ENCODE results near the gene CHN2.

CHN2 gene

GRCh38 chr7:29282819-29283414, 88.3 kb downstream of the CHN2 start:
- no peak for DNase-seq (ENCODE audit: low read depth, low spot score)

DNA sequence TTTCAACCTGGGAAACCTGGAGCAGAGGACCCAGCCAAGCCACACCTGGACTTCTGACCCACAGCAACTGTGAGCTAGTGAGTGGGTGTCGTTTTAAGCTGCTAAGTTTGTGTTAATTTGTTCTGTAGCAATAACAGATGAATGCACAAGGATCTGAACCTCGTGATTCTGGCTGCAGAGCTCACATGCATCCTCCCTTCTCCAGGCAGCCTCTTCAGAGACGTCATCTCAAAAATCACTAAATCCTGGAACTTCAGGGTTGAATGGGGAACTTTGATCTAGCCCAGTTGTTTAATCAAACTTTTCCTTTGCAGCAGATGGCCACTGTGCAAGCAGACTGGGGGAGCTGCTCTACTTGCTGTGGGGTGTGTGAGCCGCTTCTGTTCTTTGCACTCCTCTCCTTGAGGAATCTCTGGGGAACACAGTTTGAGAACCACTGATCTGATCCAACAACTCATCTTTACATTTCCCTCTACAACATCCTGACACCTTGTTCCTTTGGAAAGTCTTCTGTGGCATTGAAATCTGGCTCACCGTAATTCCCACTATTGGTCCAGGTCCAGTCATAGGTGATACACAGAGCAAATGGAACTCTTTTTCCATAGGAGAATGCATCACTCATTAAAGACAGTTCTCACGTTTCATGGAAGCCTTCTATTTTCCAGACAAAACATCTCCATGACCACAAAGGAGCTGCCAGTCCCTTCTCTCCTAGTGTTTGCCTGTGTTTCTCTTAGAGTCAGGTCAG, 90.3 kb downstream of the CHN2 start:
- DNase-seq (ENCODE audit: low read depth, low spot score): no peak

- DNase-seq (ENCODE audit: low read depth, low spot score): peak; percentile 77
Measured at GRCh38 chr7:29285444-29285793, 90.8 kb downstream of the CHN2 start.

DNA sequence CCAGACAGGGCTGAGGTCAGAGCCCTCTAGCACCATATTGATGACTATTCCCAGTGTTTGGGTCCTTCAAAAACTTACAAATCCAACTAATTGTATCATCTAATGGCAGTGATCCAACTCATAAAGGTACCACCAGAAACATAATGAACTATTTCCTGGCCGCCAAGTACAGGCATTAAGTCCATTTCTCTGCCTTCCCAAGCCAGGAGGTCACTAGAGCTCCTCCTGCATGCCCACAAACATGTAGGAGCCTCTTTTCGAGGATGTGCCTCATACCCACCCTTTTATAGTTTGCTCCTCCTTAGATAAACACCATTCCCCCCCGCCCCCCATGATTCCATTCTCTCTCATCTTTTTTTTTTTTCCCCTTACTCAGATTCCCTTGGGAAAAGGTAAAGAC, 91.3 kb downstream of the CHN2 start:
- DNase-seq (ENCODE audit: low read depth, low spot score): no peak

DNA sequence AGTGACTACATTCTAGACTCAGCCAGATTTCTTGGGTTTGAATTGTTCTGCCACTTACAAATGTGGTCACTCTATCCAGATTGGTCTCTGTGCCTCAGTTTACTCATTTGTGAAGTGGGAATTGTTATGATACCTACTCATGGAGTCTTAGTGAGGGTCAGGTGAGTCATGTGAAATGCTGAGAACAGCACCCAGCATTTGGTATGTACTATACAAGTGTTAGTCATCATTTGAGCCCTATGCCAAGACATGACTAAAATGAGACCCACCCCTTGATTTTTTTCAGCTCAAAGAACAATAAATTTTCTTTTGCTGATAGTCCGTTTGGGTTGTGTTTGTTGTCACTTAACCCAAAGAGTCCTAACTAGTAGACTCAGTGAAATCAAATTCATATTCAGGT, 92.8 kb downstream of the CHN2 start:
- no peak for DNase-seq (ENCODE audit: low read depth, low spot score)

- DNase-seq (ENCODE audit: low read depth, low spot score): no peak
Measured at GRCh38 chr7:29288181-29289091, 93.9 kb downstream of the CHN2 start.

- DNase-seq (ENCODE audit: low read depth, low spot score): no peak
Measured at GRCh38 chr7:29289156-29290021, 94.8 kb downstream of the CHN2 start.

DNA sequence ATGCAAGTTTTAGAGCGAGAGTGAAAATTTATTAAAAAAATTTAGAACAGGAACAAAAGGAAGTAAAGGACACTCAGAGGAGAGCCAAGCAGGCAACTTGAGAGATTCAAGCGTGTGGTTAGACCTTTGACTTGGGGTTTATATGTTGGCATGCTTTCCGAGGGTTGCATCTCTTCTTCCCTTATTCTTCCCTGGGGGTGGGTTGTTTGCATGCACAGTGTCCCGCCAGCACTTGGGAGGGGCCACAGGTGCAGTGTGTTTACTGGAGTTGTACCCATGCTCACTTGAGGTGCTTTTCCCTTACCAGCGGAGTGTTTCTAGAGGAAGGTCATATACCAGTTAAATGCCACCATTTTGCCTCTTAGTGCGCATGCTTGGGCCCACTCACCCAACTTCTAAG, 96.3 kb downstream of the CHN2 start:
- DNase-seq (ENCODE audit: low read depth, low spot score): no peak

- DNase-seq (ENCODE audit: low read depth, low spot score): no peak
Measured at GRCh38 chr7:29291723-29292618, 97.4 kb downstream of the CHN2 start.

- DNase-seq (ENCODE audit: low read depth, low spot score): no peak
Measured at GRCh38 chr7:29292886-29293658, 98.5 kb downstream of the CHN2 start.

- no peak for DNase-seq (ENCODE audit: low read depth, low spot score)
Measured at GRCh38 chr7:29296421-29296820, 101.8 kb downstream of the CHN2 start.

GRCh38 chr7:29297194-29297890, 102.8 kb downstream of the CHN2 start:
- no peak for DNase-seq (ENCODE audit: low read depth, low spot score)

DNA sequence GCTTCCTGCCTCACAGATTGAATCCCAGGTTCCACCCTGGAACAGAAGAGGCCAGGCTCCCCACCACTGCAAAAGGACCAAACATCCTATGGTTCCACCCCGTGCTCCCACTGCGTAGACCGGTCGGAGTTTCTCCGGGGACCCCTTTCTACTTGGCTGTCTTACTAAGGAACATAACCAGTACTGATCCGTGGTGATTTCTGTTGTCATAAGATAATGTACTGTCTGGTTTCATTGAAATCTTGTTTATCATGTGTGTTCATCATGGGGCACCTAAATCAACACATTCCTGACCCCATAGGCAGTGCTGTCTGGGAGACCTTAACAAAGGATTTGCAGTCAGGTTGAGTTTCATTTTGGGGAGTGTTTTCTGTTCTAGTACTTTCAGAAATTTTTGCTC, 104.5 kb downstream of the CHN2 start:
- DNase-seq (ENCODE audit: low read depth, low spot score): no peak

DNA sequence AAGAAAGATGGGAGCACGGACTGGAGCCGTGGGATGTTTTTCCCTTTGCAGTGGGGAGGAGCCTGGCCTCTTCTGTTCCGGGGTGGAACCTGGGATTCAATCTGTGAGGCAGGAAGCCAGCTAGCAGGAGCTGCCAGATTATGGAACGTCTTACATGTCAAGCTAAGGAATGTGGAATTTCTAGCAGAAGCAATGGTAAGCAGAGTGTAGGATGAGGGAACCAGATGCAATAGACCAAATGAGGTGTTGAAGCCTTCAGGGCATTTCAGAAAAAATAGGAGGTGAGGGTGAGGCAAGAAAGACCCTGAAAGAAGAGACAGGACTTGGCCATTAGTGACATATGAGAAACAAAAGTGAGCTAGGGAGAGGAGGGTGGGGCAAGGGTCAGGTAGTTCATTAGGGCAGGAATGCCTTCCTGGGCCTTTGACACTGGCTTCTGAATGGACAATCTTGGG, 105.5 kb downstream of the CHN2 start:
- DNase-seq (ENCODE audit: low read depth, low spot score): no peak

DNA sequence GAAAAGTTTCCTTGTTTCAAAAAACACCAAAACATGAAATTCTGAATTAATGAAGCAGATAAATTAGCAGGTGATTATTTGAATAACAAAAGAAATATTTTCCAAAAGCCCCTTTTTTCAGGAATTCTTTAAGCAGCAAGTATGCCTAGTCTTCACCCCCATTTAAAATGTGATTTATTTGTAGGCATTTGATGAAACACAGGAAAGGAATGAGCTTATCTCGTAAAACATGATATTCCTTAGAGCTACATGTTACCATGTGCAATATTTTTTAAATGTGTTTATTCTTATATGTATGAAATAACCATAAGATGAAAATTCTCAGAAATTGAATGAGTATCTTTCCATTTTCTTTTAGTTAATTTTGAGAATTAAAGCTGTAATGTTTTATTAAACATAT, 106.1 kb downstream of the CHN2 start:
- no peak for DNase-seq (ENCODE audit: low read depth, low spot score)

GRCh38 chr7:29302666-29303395, 108.3 kb downstream of the CHN2 start:
- no peak for DNase-seq (ENCODE audit: low read depth, low spot score)

GRCh38 chr7:29304756-29305155, 110.2 kb downstream of the CHN2 start:
- DNase-seq (ENCODE audit: low read depth, low spot score): no peak

DNA sequence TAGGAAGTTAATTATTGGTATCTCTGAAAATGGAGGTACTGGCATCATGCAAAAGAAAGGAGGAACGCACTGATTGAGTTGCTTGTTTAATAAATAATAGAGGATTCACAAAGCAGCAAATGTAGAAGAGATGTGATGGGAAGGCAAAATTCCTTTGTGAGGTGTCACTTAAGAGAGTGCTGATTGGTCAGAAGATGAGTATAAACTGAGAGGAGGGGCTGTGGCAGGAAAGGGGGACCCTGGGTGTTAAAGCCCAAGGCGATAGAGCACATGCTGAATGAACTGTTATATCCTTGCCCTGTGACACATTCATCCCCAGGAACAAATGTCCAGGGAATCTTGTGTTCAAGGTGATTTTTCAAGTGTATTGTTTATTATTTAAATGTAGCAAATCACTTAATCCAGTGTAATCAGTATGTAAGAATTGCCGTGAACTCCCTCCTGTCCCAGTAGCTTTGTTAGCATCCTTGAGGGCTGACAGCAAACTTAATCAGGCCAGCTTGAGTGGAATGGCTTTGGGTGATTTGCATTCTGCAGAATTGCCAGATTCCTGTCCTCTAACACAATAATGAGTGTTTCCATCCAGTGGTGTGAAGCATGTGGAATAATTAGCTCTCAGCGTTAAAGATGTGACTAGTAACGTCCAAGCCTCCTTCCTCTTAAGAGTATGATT, 111.9 kb downstream of the CHN2 start:
- DNase-seq (ENCODE audit: low read depth, low spot score): no peak
